H9 (cell line): ENCODE data around the gene IMMP1L. TPM values are rescaled to one million over a fixed set of nuclear protein-coding genes. Genes with fewer than 3 reads are reported as not detected.

Source experiments
- DNase-seq: peaks from one replicate; pipeline ENCODE4 v3.0.0-alpha.2; 2017
- H2AFZ ChIP-seq: one replicate; pipeline ENCODE4 v1.6.1; 2013; ENCODE audit warnings: mild to moderate bottlenecking, low read length, control low read depth, moderate library complexity
- H2AK5ac ChIP-seq: 2 replicates; pipeline ENCODE4 v1.6.1; 2013; ENCODE audit warnings: low read length, control low read depth, mixed read lengths; ENCODE audit not compliant: insufficient read length
- H2BK120ac ChIP-seq: one replicate; pipeline ENCODE4 v1.6.1; 2013; ENCODE audit warnings: low read depth, mild to moderate bottlenecking, low read length, control low read depth, inconsistent platforms; ENCODE audit not compliant: poor library complexity, severe bottlenecking
- H2BK12ac ChIP-seq: 2 replicates; pipeline ENCODE4 v1.6.1; 2013; ENCODE audit warnings: low read length, control low read depth, mixed read lengths, low read depth; ENCODE audit not compliant: insufficient read length
- H2BK15ac ChIP-seq: 2 replicates; pipeline ENCODE4 v1.6.1; 2013; ENCODE audit warnings: low read depth, low read length, control low read depth
- H2BK20ac ChIP-seq: one replicate; pipeline ENCODE4 v1.6.1; 2013; ENCODE audit warnings: low read depth, mild to moderate bottlenecking, low read length, control low read depth, inconsistent platforms; ENCODE audit not compliant: poor library complexity, severe bottlenecking
- H2BK5ac ChIP-seq: 2 replicates; pipeline ENCODE4 v1.6.1; 2013; ENCODE audit warnings: low read length, control low read depth, mixed read lengths; ENCODE audit not compliant: insufficient read length
- H3K14ac ChIP-seq: 2 replicates; pipeline ENCODE4 v1.6.1; 2013; ENCODE audit warnings: low read length, control low read depth; ENCODE audit not compliant: insufficient read depth
- H3K18ac ChIP-seq: 2 replicates; pipeline ENCODE4 v1.6.1; 2013; ENCODE audit warnings: low read depth, mild to moderate bottlenecking, mixed read lengths, low read length, control low read depth; ENCODE audit not compliant: insufficient read length
- H3K23ac ChIP-seq: 2 replicates; pipeline ENCODE4 v1.6.1; 2013; ENCODE audit warnings: low read length, control low read depth, mixed read lengths, low read depth; ENCODE audit not compliant: insufficient read length
- H3K23me2 ChIP-seq: 2 replicates; pipeline ENCODE4 v1.6.1; 2013; ENCODE audit warnings: low read depth, mild to moderate bottlenecking, mixed read lengths, low read length, control low read depth; ENCODE audit not compliant: insufficient read length, poor library complexity, severe bottlenecking
- H3K27ac ChIP-seq: 2 replicates; pipeline ENCODE4 v1.5.1; 2013; ENCODE audit warnings: low read length, control low read depth, mixed read lengths, low read depth; ENCODE audit not compliant: insufficient read length
- H3K27me3 ChIP-seq: 2 replicates; pipeline ENCODE4 v1.6.1; 2013; ENCODE audit warnings: low read length, control low read depth, inconsistent platforms; ENCODE audit not compliant: insufficient read depth
- H3K4ac ChIP-seq: 2 replicates; pipeline ENCODE4 v1.6.1; 2013; ENCODE audit warnings: low read depth, mild to moderate bottlenecking, control low read depth, inconsistent platforms, low read length, moderate library complexity
- H3K4me1 ChIP-seq: 2 replicates; pipeline ENCODE4 v1.6.1; 2013; ENCODE audit warnings: low read length, control low read depth, inconsistent platforms; ENCODE audit not compliant: insufficient read depth
- H3K4me2 ChIP-seq: 2 replicates; pipeline ENCODE4 v1.6.1; 2013; ENCODE audit warnings: low read length, control low read depth, mixed read lengths; ENCODE audit not compliant: insufficient read length, insufficient read depth
- H3K56ac ChIP-seq: 2 replicates; pipeline ENCODE4 v1.6.1; 2013; ENCODE audit warnings: low read depth, mild to moderate bottlenecking, mixed read lengths, low read length, control low read depth; ENCODE audit not compliant: insufficient read length
- H3K79me1 ChIP-seq: 2 replicates; pipeline ENCODE4 v1.6.1; 2013; ENCODE audit warnings: low read depth, mild to moderate bottlenecking, moderate library complexity, low read length, control low read depth, inconsistent platforms; ENCODE audit not compliant: insufficient read depth, poor library complexity, severe bottlenecking
- H3K79me2 ChIP-seq: 2 replicates; pipeline ENCODE4 v1.6.1; 2013; ENCODE audit warnings: low read length, control low read depth, inconsistent platforms; ENCODE audit not compliant: insufficient read depth
- H3K9ac ChIP-seq: 2 replicates; pipeline ENCODE4 v1.6.1; 2013; ENCODE audit warnings: low read length, control low read depth, mixed read lengths; ENCODE audit not compliant: insufficient read length; ENCODE audit errors: extremely low read depth
- H3K9me3 ChIP-seq: one replicate; pipeline ENCODE4 v1.6.1; 2013; ENCODE audit warnings: low read depth, low read length, inconsistent platforms; ENCODE audit not compliant: control insufficient read depth
- H3T11ph ChIP-seq: one replicate; pipeline ENCODE4 v1.6.1; 2013; ENCODE audit warnings: mild to moderate bottlenecking, low read length, control low read depth, inconsistent platforms
- H4K20me1 ChIP-seq: one replicate; pipeline ENCODE4 v1.6.1; 2013; ENCODE audit not compliant: control insufficient read depth, insufficient read length, insufficient read depth
- H4K5ac ChIP-seq: 2 replicates; pipeline ENCODE4 v1.6.1; 2013; ENCODE audit warnings: low read depth, mild to moderate bottlenecking, mixed read lengths, low read length, control low read depth; ENCODE audit not compliant: insufficient read length
- H4K8ac ChIP-seq: replicated peaks from 2 replicates; pipeline ENCODE4 v1.6.1; 2013; ENCODE audit warnings: low read length, control low read depth, mixed read lengths, low read depth; ENCODE audit not compliant: insufficient read length
- H4K91ac ChIP-seq: 2 replicates; pipeline ENCODE4 v1.6.1; 2013; ENCODE audit warnings: low read depth, mild to moderate bottlenecking, moderate library complexity, mixed read lengths, low read length, control low read depth; ENCODE audit not compliant: insufficient read length
- H3K27ac Mint-ChIP-seq, 3 experiments: 2 replicates in 2 of 3; 3 replicates in 1 of 3; pipeline ENCODE4 v1.8.0; 2020 to 2021; ENCODE audit warnings: mixed read lengths in 3 of 3, mild to moderate bottlenecking in 1 of 3, moderate library complexity in 1 of 3
- H3K27me3 Mint-ChIP-seq: 2 replicates; pipeline ENCODE4 v1.8.0; 2021; ENCODE audit warnings: low read depth, mild to moderate bottlenecking, moderate library complexity, mixed read lengths
- H3K36me3 Mint-ChIP-seq, 3 experiments: 2 replicates in 2 of 3; 3 replicates in 1 of 3; pipeline ENCODE4 v1.8.0; 2020 to 2021; ENCODE audit warnings: low read depth in 3 of 3, mixed read lengths in 3 of 3; ENCODE audit not compliant: insufficient read depth in 1 of 3
- H3K4me1 Mint-ChIP-seq, 2 experiments: 2 replicates each; pipeline ENCODE4 v1.8.0; 2020; ENCODE audit warnings: mixed read lengths in 2 of 2
- H3K4me3 Mint-ChIP-seq, 2 experiments: 2 replicates in 1 of 2; 3 replicates in 1 of 2; pipeline ENCODE4 v1.8.0; 2020 to 2021; ENCODE audit warnings: mild to moderate bottlenecking in 2 of 2, mixed read lengths in 2 of 2, moderate library complexity in 1 of 2
- H3K9me3 Mint-ChIP-seq, 2 experiments: 2 replicates in 1 of 2; 3 replicates in 1 of 2; pipeline ENCODE4 v1.8.0; 2020; ENCODE audit warnings: mild to moderate bottlenecking in 2 of 2, mixed read lengths in 2 of 2, moderate library complexity in 1 of 2
- CTCF ChIP-seq: fragments of 200-600 bp; sonication (generic); conservative IDR thresholded peaks from 3 replicates; pipeline ENCODE4 v1.8.0; 2021; ENCODE audit warnings: antibody characterized with exemption, mild to moderate bottlenecking
- WGBS: extraction: QIAGEN DNeasy Blood & Tissue Kit; methylation state at CpG from one replicate; pipeline ENCODE4 v1.1.7; 2013; ENCODE audit warnings: missing lambda C conversion rate, low lambda C conversion rate, mixed read lengths; ENCODE audit not compliant: insufficient read length; ENCODE audit errors: extremely low coverage; 5-methylcytosine and 5-hydroxymethylcytosine counted together
- total RNA-seq: library from RNA; stranded (reverse); gene quantifications from 2 replicates; pipeline ENCODE4 v1.2.1, GENCODE V29; 2021

IMMP1L gene
- total RNA-seq, 1 experiment from 2014 or later, result 27.0 TPM

DNA sequence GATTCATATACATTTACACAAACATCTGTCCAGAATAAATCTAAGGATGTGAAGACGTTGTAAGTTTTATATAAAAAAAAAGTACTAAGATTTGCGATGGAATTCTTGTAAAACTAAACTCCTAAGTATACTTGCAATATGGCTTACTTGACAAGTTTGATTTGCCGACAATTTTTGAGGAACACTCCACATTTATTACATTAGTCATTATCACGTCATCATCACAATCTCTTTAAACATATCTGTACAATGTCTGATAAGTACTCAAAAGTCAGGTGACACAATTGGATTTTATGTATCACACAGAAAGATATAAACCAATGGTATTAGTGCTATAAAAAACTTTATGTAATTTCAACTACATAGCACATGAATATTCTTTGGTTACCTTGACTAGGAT, 30.4 kb downstream of the IMMP1L start:
- H3K79me1 ChIP-seq, result no peaks in the 10 kb centered on the region
- H3K4ac ChIP-seq, result no peak overlapping the region
- no peak overlapping the region for H2BK120ac ChIP-seq
- no peaks in the 10 kb centered on the region for H3K23me2 ChIP-seq
- H3K27me3 ChIP-seq, result no peaks in the 10 kb centered on the region
- no peak overlapping the region for H4K91ac ChIP-seq
- no peak overlapping the region for H2BK5ac ChIP-seq
- Mint-ChIP-seq H3K4me1 (peaks cover 2 to 10% of the 10 kb centered on the region in 2 experiments; a peak in 3 of 4 replicates), H3K36me3 (peaks cover 0 to 1% (median 0%) of the 10 kb centered on the region in 3 experiments; a peak in 3 of 7 replicates), H3K4me3 (no peak overlapping the region), H3K9me3 (no peaks in the 10 kb centered on the region; a peak in 1 of 5 replicates), H3K27ac (no peak overlapping the region), H3K27me3 (no peaks in the 10 kb centered on the region)
- no peak overlapping the region for H3K4me2 ChIP-seq
- no peak overlapping the region for H3K23ac ChIP-seq
- no peaks in the 10 kb centered on the region for H3K9me3 ChIP-seq
- no peak overlapping the region for H2AFZ ChIP-seq
- no peak overlapping the region for H2AK5ac ChIP-seq
- DNase-seq, result no peak
- no peaks in the 10 kb centered on the region for H3K79me2 ChIP-seq
- H3K4me1 ChIP-seq, result no peaks in the 10 kb centered on the region
- H2BK15ac ChIP-seq, result no peak overlapping the region
- no CpG with 5 or more reads among the region's 4 CpGs for WGBS
- H3K27ac ChIP-seq, result no peak overlapping the region
- H3K56ac ChIP-seq, result no peak overlapping the region
- H3K18ac ChIP-seq, result no peak overlapping the region
- H2BK20ac ChIP-seq, result no peak overlapping the region
- H3K14ac ChIP-seq, result no peak overlapping the region
- TF ChIP-seq CTCF, result no peak
- no peak overlapping the region for H3K9ac ChIP-seq
- H4K5ac ChIP-seq, result no peak overlapping the region
- no peak overlapping the region for H4K8ac ChIP-seq
- H2BK12ac ChIP-seq, result no peak overlapping the region
- no peak overlapping the region for H3T11ph ChIP-seq
- no peaks in the 10 kb centered on the region for H4K20me1 ChIP-seq
